Mesenchymal stem cell (in vitro differentiated cells and primary cell): ENCODE data around the gene HADHB.

Experiments used
- DNase-seq: peaks from one replicate; pipeline ENCODE4 v3.0.0-alpha.2; 2013
- H2AFZ ChIP-seq: one replicate; pipeline ENCODE4 v1.6.1; 2013; ENCODE audit warnings: low read depth, mild to moderate bottlenecking, control low read depth, inconsistent platforms, low read length, moderate library complexity
- H2AK5ac ChIP-seq: 2 replicates; pipeline ENCODE4 v1.6.1; 2013; ENCODE audit warnings: low read length, moderate library complexity, mild to moderate bottlenecking, inconsistent platforms; ENCODE audit not compliant: severe bottlenecking
- H2BK120ac ChIP-seq: one replicate; pipeline ENCODE4 v1.6.1; 2013; ENCODE audit warnings: low read depth, mild to moderate bottlenecking, inconsistent platforms, low read length, moderate library complexity
- H2BK12ac ChIP-seq, 2 experiments: one replicate each; pipeline ENCODE4 v1.6.1; 2013; ENCODE audit warnings: inconsistent platforms in 2 of 2, low read length in 2 of 2, mild to moderate bottlenecking in 2 of 2, moderate library complexity in 2 of 2, control low read depth in 1 of 2
- H2BK15ac ChIP-seq: one replicate; pipeline ENCODE4 v1.6.1; 2013; ENCODE audit warnings: mild to moderate bottlenecking, low read depth, inconsistent platforms; ENCODE audit not compliant: poor library complexity, severe bottlenecking
- H2BK5ac ChIP-seq: 2 replicates; pipeline ENCODE4 v1.6.1; 2013; ENCODE audit warnings: low read depth, mild to moderate bottlenecking, low read length, control low read depth, inconsistent platforms; ENCODE audit not compliant: poor library complexity, severe bottlenecking
- H3K14ac ChIP-seq, 2 experiments: one replicate each; pipeline ENCODE4 v1.6.1; 2013; ENCODE audit warnings: inconsistent platforms in 2 of 2, low read length in 2 of 2, control low read depth in 1 of 2, mild to moderate bottlenecking in 1 of 2, moderate library complexity in 1 of 2
- H3K18ac ChIP-seq, 2 experiments: one replicate each; pipeline ENCODE4 v1.6.1; 2013; ENCODE audit warnings: inconsistent platforms in 2 of 2, low read length in 2 of 2, control low read depth in 1 of 2, low read depth in 1 of 2, mild to moderate bottlenecking in 1 of 2
- H3K23ac ChIP-seq, 2 experiments: one replicate each; pipeline ENCODE4 v1.6.1; 2013; ENCODE audit warnings: inconsistent platforms in 2 of 2, low read length in 2 of 2, mild to moderate bottlenecking in 2 of 2, moderate library complexity in 2 of 2, control low read depth in 1 of 2
- H3K27ac ChIP-seq: 2 replicates; pipeline ENCODE4 v1.5.1; 2013; ENCODE audit warnings: mild to moderate bottlenecking, moderate library complexity, low read length, control low read depth, inconsistent platforms; ENCODE audit not compliant: poor library complexity, severe bottlenecking
- H3K27me3 ChIP-seq, 2 experiments: 2 replicates each; pipeline versions ENCODE4 v1.6.1 to v1.7.0; 2013; ENCODE audit warnings: low read length in 2 of 2, mild to moderate bottlenecking in 2 of 2, moderate library complexity in 2 of 2, control low read depth in 1 of 2, inconsistent platforms in 1 of 2; ENCODE audit not compliant: control insufficient read depth in 1 of 2, insufficient read depth in 1 of 2
- H3K36me3 ChIP-seq, 2 experiments: 2 replicates each; pipeline versions ENCODE4 v1.6.1 to v1.7.0; 2013; ENCODE audit warnings: low read length in 2 of 2, control low read depth in 1 of 2, inconsistent platforms in 1 of 2, low read depth in 1 of 2, mild to moderate bottlenecking in 1 of 2; ENCODE audit not compliant: insufficient read depth in 2 of 2, control insufficient read depth in 1 of 2
- H3K4ac ChIP-seq, 2 experiments: one replicate each; pipeline ENCODE4 v1.6.1; 2013; ENCODE audit warnings: inconsistent platforms in 2 of 2, low read length in 2 of 2, mild to moderate bottlenecking in 2 of 2, moderate library complexity in 2 of 2, control low read depth in 1 of 2, low read depth in 1 of 2
- H3K4me1 ChIP-seq: 2 replicates; pipeline ENCODE4 v1.6.1; 2013; ENCODE audit warnings: low read depth, low read length, control low read depth; ENCODE audit not compliant: control insufficient read depth, insufficient read depth
- H3K4me2 ChIP-seq: 2 replicates; pipeline ENCODE4 v1.6.1; 2013; ENCODE audit warnings: low read length, mild to moderate bottlenecking, inconsistent platforms; ENCODE audit not compliant: poor library complexity, severe bottlenecking
- H3K4me3 ChIP-seq, 2 experiments: 2 replicates each; pipeline versions ENCODE4 v1.5.1 to v1.7.0; 2013; ENCODE audit warnings: low read length in 2 of 2, mild to moderate bottlenecking in 2 of 2, control low read depth in 1 of 2, low read depth in 1 of 2; ENCODE audit not compliant: insufficient read depth in 1 of 2
- H3K79me1 ChIP-seq: replicated peaks from 2 replicates; pipeline ENCODE4 v1.6.1; 2013; ENCODE audit warnings: mild to moderate bottlenecking, control low read depth, low read length, inconsistent platforms; ENCODE audit not compliant: poor library complexity, severe bottlenecking
- H3K9ac ChIP-seq: 2 replicates; pipeline ENCODE4 v1.7.0; 2013; ENCODE audit warnings: mild to moderate bottlenecking, low read length, moderate library complexity
- H3K9me3 ChIP-seq: 2 replicates; pipeline ENCODE4 v1.7.0; 2013; ENCODE audit warnings: mild to moderate bottlenecking, low read length; ENCODE audit not compliant: control insufficient read depth
- H4K8ac ChIP-seq: one replicate; pipeline ENCODE4 v1.6.1; 2013; ENCODE audit warnings: inconsistent platforms, mild to moderate bottlenecking, low read length, moderate library complexity
- H4K91ac ChIP-seq: one replicate; pipeline ENCODE4 v1.6.1; 2013; ENCODE audit warnings: mild to moderate bottlenecking, low read length, inconsistent platforms
- WGBS: methylation state at CpG from one replicate; pipeline ENCODE4 v1.1.7; 2013; ENCODE audit warnings: mixed read lengths; 5-methylcytosine and 5-hydroxymethylcytosine counted together

HADHB gene

GRCh38 chr2:26214759-26215158 is 30.0 kb upstream of the HADHB start:
- Histone ChIP-seq H3K27me3 (no peaks in the 10 kb centered on the region), H2BK15ac (no peak overlapping the region), H2AK5ac (no peak overlapping the region), H3K14ac (no peak overlapping the region), H3K27ac (no peak overlapping the region), H4K8ac (no peak overlapping the region), H3K36me3 (peaks cover 27 to 93% of the 10 kb centered on the region in 2 experiments), H3K4me1 (no peaks in the 10 kb centered on the region), H4K91ac (no peak overlapping the region), H3K79me1 (peaks cover 22% of the 10 kb centered on the region), H2AFZ (no peak overlapping the region), H3K9ac (no peak overlapping the region), H3K4me2 (no peak overlapping the region), H3K9me3 (peaks cover 32% of the 10 kb centered on the region), H3K4ac (no peak overlapping the region), H2BK12ac (no peak overlapping the region), H2BK120ac (no peak overlapping the region), H3K4me3 (no peak overlapping the region), H2BK5ac (no peak overlapping the region), H3K18ac (no peak overlapping the region), H3K23ac (no peak overlapping the region)
- DNase-seq, result no peak
- WGBS, result 100% methylated on average over 1 of the region's 1 CpG

- no peaks in the 10 kb centered on the region for H3K4me1 ChIP-seq
Measured at GRCh38 chr2:26215833-26216232, 28.9 kb upstream of the HADHB start.

GRCh38 chr2:26216587-26216986 is 28.2 kb upstream of the HADHB start:
- Histone ChIP-seq H2AFZ (no peak overlapping the region), H2AK5ac (no peak overlapping the region)
- 97% methylated on average over 4 of the region's 4 CpGs for WGBS

More at GRCh38 chr2:26215833-26216232, 28.9 kb upstream of the HADHB start:
- H3K36me3 ChIP-seq, result peaks cover 21 to 93% of the 10 kb centered on the region in 2 experiments
- no peak overlapping the region for H3K23ac ChIP-seq
- no peak overlapping the region for H4K91ac ChIP-seq
- H3K4me2 ChIP-seq, result no peak overlapping the region
- H3K27ac ChIP-seq, result no peak overlapping the region
- no peak overlapping the region for H3K14ac ChIP-seq
- no peak overlapping the region for H3K18ac ChIP-seq
- no peak overlapping the region for H3K4me3 ChIP-seq
- H3K79me1 ChIP-seq, result peaks cover 24% of the 10 kb centered on the region
- no peak overlapping the region for H2BK12ac ChIP-seq
- H3K4ac ChIP-seq, result no peak overlapping the region
- no peak for DNase-seq
- 100% methylated on average over 1 of the region's 1 CpG for WGBS
- no peak overlapping the region for H2AK5ac ChIP-seq
- H2BK5ac ChIP-seq, result no peak overlapping the region
- no peak overlapping the region for H2BK15ac ChIP-seq
- no peak overlapping the region for H2AFZ ChIP-seq
- peaks cover 42% of the 10 kb centered on the region for H3K9me3 ChIP-seq
- no peaks in the 10 kb centered on the region for H3K27me3 ChIP-seq
- H3K9ac ChIP-seq, result no peak overlapping the region
- H4K8ac ChIP-seq, result no peak overlapping the region
- no peak overlapping the region for H2BK120ac ChIP-seq

GRCh38 chr2:26217720-26218119 is 27.0 kb upstream of the HADHB start:
- no peak overlapping the region for H2BK5ac ChIP-seq
- WGBS, result 82% methylated on average over 6 of the region's 6 CpGs
- no peak overlapping the region for H3K18ac ChIP-seq
- no peak overlapping the region for H3K4ac ChIP-seq
- no peaks in the 10 kb centered on the region for H3K27me3 ChIP-seq
- H2AK5ac ChIP-seq, result no peak overlapping the region
- H3K36me3 ChIP-seq, result peaks cover 26 to 93% of the 10 kb centered on the region in 2 experiments
- no peak overlapping the region for H3K9ac ChIP-seq
- H4K91ac ChIP-seq, result no peak overlapping the region
- H3K4me3 ChIP-seq, result peak overlapping the region in 1 of 2 experiments; percentile 19
- H2BK12ac ChIP-seq, result no peak overlapping the region
- H3K4me1 ChIP-seq, result no peaks in the 10 kb centered on the region
- H2BK120ac ChIP-seq, result no peak overlapping the region
- H2AFZ ChIP-seq, result no peak overlapping the region
- H3K27ac ChIP-seq, result no peak overlapping the region
- no peak overlapping the region for H3K23ac ChIP-seq
- no peak overlapping the region for H3K14ac ChIP-seq
- peaks cover 33% of the 10 kb centered on the region for H3K79me1 ChIP-seq
- no peak overlapping the region for H4K8ac ChIP-seq
- peaks cover 42% of the 10 kb centered on the region for H3K9me3 ChIP-seq
- peak; percentile 5 for DNase-seq
- H3K4me2 ChIP-seq, result no peak overlapping the region
- no peak overlapping the region for H2BK15ac ChIP-seq

More at GRCh38 chr2:26216587-26216986, 28.2 kb upstream of the HADHB start:
- Histone ChIP-seq H3K23ac (peak overlapping the region in 1 of 2 experiments; percentile 29), H3K9ac (no peak overlapping the region), H3K27me3 (no peaks in the 10 kb centered on the region), H3K36me3 (peaks cover 22 to 93% of the 10 kb centered on the region in 2 experiments), H3K4me3 (peak overlapping the region in 1 of 2 experiments; percentile 8), H3K18ac (no peak overlapping the region), H4K91ac (no peak overlapping the region), H2BK12ac (no peak overlapping the region), H2BK15ac (no peak overlapping the region), H3K9me3 (peaks cover 42% of the 10 kb centered on the region), H3K27ac (no peak overlapping the region), H3K79me1 (peaks cover 27% of the 10 kb centered on the region), H2BK5ac (no peak overlapping the region), H2BK120ac (no peak overlapping the region), H3K4me2 (no peak overlapping the region), H4K8ac (no peak overlapping the region), H3K14ac (no peak overlapping the region), H3K4ac (no peak overlapping the region), H3K4me1 (no peaks in the 10 kb centered on the region)
- DNase-seq, result no peak
